Stimulated activated CD8-positive, alpha-beta memory T cell treated with anti-CD3 and anti-CD28 coated beads, Interleukin-12 subunit alpha, Interleukin-12 subunit beta, amount 100 ng/mL, for 1 hour (primary cell): ENCODE data around the gene NEURL1B.
"Not testable (repeated sequence)": the region's sequence is repeated elsewhere in the genome, so short reads cannot be mapped to it uniquely, and the experiment has no call there.

Source experiments
- DNase-seq: peaks from one replicate; pipeline ENCODE4 v3.0.0-alpha.2; 2020; ENCODE audit warnings: low read depth

The NEURL1B gene

GRCh38 chr5:172696171-172696849 lies 55.2 kb downstream of the NEURL1B start:
- no peak for DNase-seq

GRCh38 chr5:172697123-172698121 lies 56.4 kb downstream of the NEURL1B start:
- peak; percentile 77 for DNase-seq

GRCh38 chr5:172699423-172699822 lies 58.4 kb downstream of the NEURL1B start:
- DNase-seq = no peak

- no peak for DNase-seq
These were observed 58.9 kb downstream of the NEURL1B start for GRCh38 chr5:172699999-172700364.

GRCh38 chr5:172700365-172701290 lies 59.6 kb downstream of the NEURL1B start:
- DNase-seq = no peak

- DNase-seq = no peak
These were observed 60.2 kb downstream of the NEURL1B start for GRCh38 chr5:172701291-172701656.

GRCh38 chr5:172703952-172704351 lies 62.9 kb downstream of the NEURL1B start:
- DNase-seq = no peak

- no peak for DNase-seq
These were observed 64.6 kb downstream of the NEURL1B start for GRCh38 chr5:172705576-172706084.

- DNase-seq = no peak
These were observed 65.7 kb downstream of the NEURL1B start for GRCh38 chr5:172706796-172707195.

- DNase-seq = no peak
These were observed 66.5 kb downstream of the NEURL1B start for GRCh38 chr5:172707285-172708182.

- DNase-seq = no peak
These were observed 67.1 kb downstream of the NEURL1B start for GRCh38 chr5:172708183-172708505.

GRCh38 chr5:172710676-172711075 lies 69.6 kb downstream of the NEURL1B start:
- DNase-seq = no peak

- not testable (repeated sequence) for DNase-seq
These were observed 70.3 kb downstream of the NEURL1B start for GRCh38 chr5:172711321-172711861.

GRCh38 chr5:172712610-172713009 lies 71.5 kb downstream of the NEURL1B start:
- DNase-seq = no peak

GRCh38 chr5:172713113-172713808 lies 72.2 kb downstream of the NEURL1B start:
- peak; percentile 68 for DNase-seq

- DNase-seq = no peak
These were observed 72.9 kb downstream of the NEURL1B start for GRCh38 chr5:172713809-172714490.

- peak; percentile 47 for DNase-seq
These were observed 73.7 kb downstream of the NEURL1B start for GRCh38 chr5:172714491-172715420.

- DNase-seq = no peak
These were observed 74.3 kb downstream of the NEURL1B start for GRCh38 chr5:172715421-172715780.
